ENCODE data around the gene ZKSCAN2. TPM values are rescaled to one million over a fixed set of nuclear protein-coding genes. Genes with fewer than 3 reads are reported as not detected.

The ZKSCAN2 gene
- total and polyA plus RNA-seq, 9 of the 15 experiments (the other 6 are each of a cell fraction or from before 2014, with no cell fraction given), result 1.3 to 9.5 (median 4.2) TPM

GRCh38 chr16:25257470-25257955 is at the start of gene ZKSCAN2 (continued):
- TF ChIP-seq ZMIZ1 (IDR thresholded peaks at IDR 0.05; ENCODE audit: low read depth in 2 of 2, low read length in 2 of 2), result peak in 1 of 2 experiments; percentile 49; a peak in 1 of 4 replicates
- TF ChIP-seq VEZF1 (CRISPR knock-in tag; IDR thresholded peaks at IDR 0.05), result peak; percentile 96; the same call in 1 of the 2 replicates
- TF ChIP-seq SMARCA5 (IDR thresholded peaks at IDR 0.05), result no peak
- no peak for TF ChIP-seq SMARCA4 (IDR thresholded peaks at IDR 0.05)
- no peak for TF ChIP-seq ZNF644 (tag; IDR thresholded peaks at IDR 0.05; ENCODE audit: low read depth)
- peak; percentile 22; the same call in 1 of the 2 replicates for TF ChIP-seq DMBX1 (CRISPR knock-in tag; IDR thresholded peaks at IDR 0.05; ENCODE audit: borderline replicate concordance)
- TF ChIP-seq PHF20 (IDR thresholded peaks at IDR 0.05; ENCODE audit: partially characterized antibody), result peak; percentile 88
- 0 out of 2 replicates have a peak, but pooled peaks have one; percentile 27 for TF ChIP-seq CAMTA2 (CRISPR knock-in tag; conservative IDR thresholded peaks at IDR 0.05)
- 0 out of 2 replicates have a peak, but pooled peaks have one; percentile 13 for TF ChIP-seq ZNF354B (CRISPR knock-in tag; IDR thresholded peaks at IDR 0.05)
- TF ChIP-seq ZNF274 (IDR thresholded peaks at IDR 0.05; ENCODE audit: borderline replicate concordance, low read depth, low read length), result no peak
- no peak; the same call in 1 of the 2 replicates for TF ChIP-seq RNF2 (IDR thresholded peaks at IDR 0.05)
- no peak for TF ChIP-seq NFXL1 (CRISPR knock-in tag; IDR thresholded peaks at IDR 0.05)
- peak; percentile 46; the same call in 1 of the 2 replicates for TF ChIP-seq NFIC (IDR thresholded peaks at IDR 0.05)
- TF ChIP-seq SIN3B (IDR thresholded peaks at IDR 0.05; ENCODE audit: low read depth), result peak; percentile 73
- TF ChIP-seq ZBTB1 (CRISPR knock-in tag; IDR thresholded peaks at IDR 0.05; ENCODE audit: borderline replicate concordance, low read depth), result peak; percentile 75; the same call in 1 of the 2 replicates
- TF ChIP-seq EP300 (IDR thresholded peaks at IDR 0.05; ENCODE audit: low read length), result 0 out of 2 replicates have a peak, but pooled peaks have one; percentile 10
- 0 out of 2 replicates have a peak, but pooled peaks have one; percentile 11 for TF ChIP-seq SMAD3 (CRISPR knock-in tag; conservative IDR thresholded peaks at IDR 0.05)
- TF ChIP-seq UBTF (IDR thresholded peaks at IDR 0.05; ENCODE audit: borderline replicate concordance in 1 of 2, low read depth in 2 of 2, low read length in 2 of 2), result peak in 1 of 2 experiments; percentile 71; a peak in 1 of 4 replicates
- TF ChIP-seq MXI1 (IDR thresholded peaks at IDR 0.05; ENCODE audit: low read depth, low read length), result no peak
- TF ChIP-seq CREM (IDR thresholded peaks at IDR 0.05; ENCODE audit: low read depth), result peak; percentile 35; the same call in 1 of the 2 replicates
- TF ChIP-seq NR4A1 (CRISPR knock-in tag; IDR thresholded peaks at IDR 0.05), result no peak
- TF ChIP-seq NR4A1 (tag; IDR thresholded peaks at IDR 0.05), result no peak; the same call in 1 of the 2 replicates
- 0 out of 2 replicates have a peak, but pooled peaks have one; percentile 55 for TF ChIP-seq ZNF830 (CRISPR knock-in tag; IDR thresholded peaks at IDR 0.05)
